Urothelium cell line (cell line): ENCODE measurements around the gene LBR.
A peak's percentile ranks its signal among the peaks of the same experiment; 100 is the strongest.

Experiments
- DNase-seq: peaks from one replicate; pipeline ENCODE4 v3.0.0; 2011; ENCODE audit warnings: low spot score, mixed read lengths
- FAIRE-seq: peaks from 2 replicates; lab custom pipeline; 2011; peaks lifted over from hg19 to GRCh38; lab: Jason Lieb, UNC

LBR gene

DNA sequence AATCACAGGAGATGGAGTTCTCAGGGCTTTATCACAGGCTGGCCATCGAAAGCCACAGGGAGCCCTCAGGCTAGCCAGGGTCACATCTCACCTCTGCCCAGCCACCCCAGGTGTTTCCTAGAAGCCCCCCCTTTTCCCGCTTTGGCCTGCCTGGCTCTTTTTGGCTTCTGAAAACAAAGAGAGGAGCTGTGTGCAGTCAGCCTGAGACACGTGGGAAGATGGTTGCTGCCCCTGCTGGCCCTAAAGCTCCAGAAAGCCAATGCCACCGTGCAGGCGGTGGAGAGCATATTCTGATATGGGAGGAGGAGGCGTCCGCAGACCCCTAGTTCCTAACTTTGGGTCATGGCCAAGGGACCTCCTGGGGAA is 18.7 kb upstream of the LBR start:
- DNase-seq: no peak
- FAIRE-seq: no peak

DNA sequence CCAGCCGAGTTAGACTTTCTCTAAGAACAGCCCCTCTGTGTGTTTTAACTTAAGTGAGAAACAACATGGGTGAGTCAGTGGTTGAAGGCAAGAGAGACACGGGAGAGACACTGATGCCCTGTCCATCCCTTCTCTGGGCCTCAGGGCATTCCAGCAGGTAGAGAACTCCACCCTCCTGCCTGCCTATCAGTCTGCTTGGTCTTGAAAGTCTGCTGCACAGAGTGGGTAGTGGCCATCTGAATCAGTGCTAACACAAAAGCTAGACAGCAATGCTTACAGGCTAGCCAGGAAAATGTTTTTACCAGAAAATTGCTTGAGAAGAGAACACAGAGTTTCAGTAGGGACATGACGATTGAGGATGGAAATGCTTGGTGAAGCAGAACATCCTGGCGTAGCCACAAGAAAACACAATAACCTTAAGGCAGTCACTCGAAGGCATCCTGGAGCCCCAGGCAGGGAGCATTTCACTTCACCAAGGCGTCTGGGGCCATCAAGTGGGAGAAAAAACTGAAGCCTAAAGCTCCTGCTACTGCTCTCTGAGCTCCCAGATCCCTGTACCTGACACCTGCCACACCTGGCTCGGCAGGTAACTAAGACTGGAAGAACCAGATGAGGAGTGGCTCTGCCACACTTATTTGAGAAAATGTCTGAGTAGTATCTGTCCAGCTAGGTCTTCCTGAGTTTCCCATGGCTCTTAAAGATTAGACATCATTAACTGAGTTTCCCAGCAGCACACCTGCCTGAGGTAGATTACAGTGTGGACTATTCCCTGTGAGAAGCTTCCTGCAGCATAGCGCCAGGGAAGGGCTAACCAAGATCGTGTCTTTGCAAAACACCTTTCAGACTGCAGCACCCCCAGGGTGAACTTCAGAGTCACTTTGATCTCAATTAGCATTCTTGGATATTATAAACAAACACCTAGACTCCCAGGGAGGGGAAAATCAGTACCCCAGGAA is 18.1 kb upstream of the LBR start:
- FAIRE-seq (no peak), DNase-seq (no peak)

DNA sequence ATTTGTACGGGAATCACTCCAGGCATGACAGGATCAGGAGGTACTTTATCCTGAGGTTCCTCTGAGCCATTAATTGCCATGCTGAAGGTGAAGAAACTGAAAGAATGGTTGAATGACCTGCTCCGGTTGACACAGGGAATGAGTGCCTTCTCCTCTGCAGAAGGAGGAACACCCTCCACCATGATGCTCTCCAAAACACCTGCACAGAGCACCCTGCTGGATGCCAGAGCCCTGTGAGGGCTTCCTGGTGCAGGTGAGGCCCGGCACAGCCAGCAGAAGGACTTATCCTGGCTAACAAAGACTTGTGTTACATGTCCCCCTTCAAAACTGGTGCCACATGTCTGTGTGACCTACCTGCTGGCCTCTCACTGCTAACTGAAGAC is 14.3 kb upstream of the LBR start:
- FAIRE-seq (no peak), DNase-seq (no peak)

DNA sequence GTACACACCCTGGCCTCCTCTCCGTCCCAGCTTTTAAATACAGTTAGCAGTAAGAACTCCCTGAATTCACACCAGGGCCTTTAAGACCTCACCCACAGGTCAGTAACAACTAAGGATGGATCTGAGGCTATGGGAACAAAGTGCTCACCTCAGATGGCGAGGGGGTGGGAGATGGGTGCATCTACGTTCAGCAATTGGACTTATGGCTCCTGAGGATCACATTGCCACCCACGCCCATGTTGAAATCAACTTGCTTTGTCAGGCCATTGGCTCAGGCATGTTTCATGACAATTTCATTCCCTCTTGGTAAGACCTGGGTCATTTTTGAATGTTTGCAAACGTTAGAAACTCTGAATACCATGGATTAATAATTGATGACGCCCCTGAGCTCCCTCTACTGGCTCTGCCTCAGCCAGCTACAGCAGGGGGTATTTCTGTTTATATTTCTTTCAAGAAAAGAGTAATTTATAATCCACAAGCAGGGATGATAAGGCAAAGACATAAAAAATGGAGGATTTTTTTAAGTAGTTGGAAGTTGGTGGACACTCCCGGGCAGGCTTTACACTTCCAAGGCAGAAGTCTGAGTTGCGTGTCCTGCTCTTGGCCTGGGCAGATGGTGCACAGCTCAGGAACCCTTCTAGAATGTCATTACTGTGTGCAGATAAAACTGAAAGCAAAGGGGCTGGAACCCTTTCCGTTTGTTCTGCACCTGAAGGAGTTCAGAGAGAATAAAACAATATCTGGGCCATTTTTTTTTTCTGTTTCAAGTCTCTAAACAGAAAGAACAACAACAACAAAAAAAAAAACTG is 13.7 kb upstream of the LBR start:
- FAIRE-seq: no peak
- DNase-seq: no peak

DNA sequence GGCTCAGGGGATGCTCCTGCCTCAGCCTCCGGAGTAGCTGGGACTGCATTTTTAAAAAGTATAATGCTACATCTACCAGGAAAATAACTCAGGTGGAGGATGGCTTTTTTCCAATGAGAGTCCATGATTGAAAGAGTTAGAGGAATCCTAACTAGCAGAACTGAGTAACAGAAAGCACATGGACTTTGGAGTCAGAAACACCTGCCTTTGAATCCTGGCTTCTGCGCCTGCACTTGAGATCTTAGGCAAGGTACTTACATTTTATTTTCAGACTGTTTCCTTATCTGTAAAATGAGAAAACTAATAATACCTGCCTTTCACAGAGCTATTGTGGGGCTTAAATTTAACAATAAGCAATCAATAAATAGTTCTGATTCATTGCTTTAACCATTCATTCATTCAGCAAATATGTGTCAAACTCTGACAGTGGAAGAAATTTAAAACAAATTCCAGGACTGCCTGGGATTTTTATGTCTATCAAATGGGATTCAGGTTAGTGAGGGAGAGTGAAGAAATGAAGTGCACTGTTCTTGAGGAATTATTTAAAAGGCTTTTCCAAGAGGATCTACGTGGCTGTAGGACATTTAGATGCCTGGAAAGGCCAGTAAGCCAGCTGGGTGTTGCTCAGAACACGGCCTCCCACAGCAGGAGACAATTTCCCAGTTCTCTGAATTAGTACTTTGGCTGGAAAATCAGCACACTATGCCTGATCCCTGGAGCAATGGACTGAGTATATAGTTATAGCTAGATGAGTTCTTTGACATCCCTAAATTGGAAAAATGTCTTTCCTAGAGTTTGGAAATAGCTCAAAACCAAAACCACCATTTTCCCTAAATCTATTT is 12.8 kb upstream of the LBR start:
- DNase-seq: no peak
- no peak for FAIRE-seq

DNA sequence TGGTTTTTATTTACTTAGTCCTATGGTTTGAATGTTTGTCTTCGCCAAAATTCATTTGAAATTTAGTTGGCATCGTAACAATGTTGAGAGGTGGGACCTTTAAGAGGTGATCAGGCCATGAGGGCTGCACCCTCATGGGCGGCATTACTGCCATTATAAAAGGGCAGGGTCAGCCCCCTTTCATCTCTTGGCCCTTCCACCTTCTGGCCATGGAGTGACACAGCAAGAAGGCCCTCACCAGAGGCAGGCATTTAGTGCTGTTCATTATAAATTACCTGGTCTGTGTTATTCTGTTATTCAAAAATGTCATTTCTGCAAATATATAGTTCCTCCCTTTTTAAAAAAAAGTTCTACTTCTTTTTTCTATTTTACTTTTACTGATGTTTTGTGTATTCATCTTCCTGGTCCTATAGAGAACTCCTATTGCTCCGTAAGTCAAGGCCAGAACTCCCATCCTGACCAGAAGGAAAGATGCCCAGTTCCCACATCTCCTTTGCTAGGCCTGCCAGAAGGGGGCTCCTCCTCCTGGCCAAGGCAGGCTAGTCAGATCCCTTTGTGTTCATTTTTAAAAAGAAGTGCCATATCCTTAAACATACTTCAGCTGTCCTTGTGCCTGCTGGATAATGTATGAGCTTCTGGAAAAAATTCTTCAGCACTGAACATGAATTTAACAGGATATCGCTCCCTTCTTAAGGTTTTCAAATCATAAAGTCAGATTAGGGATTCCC is 10.0 kb upstream of the LBR start:
- no peak for DNase-seq
- no peak for FAIRE-seq

DNA sequence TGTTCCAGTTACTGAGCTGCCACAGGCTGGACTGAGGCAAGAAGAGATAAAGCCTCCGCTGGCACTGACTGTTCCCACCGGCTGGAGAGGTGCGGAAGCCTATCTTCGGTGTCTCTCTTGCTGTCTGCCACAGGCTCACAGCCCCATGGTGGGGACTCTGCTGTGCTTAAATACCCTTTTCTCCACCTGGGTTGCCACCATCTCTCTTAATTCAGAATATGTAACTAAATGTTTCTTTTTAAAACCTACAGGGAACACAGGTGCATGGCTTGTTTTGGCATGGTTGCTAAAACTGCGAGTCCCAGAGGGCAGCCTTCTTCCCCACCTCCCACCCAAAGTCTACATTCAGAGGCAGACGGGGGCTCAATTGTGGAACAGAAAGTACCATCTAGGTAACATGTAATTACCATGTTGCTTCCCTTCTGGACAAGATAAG is 8.1 kb upstream of the LBR start:
- DNase-seq (no peak), FAIRE-seq (no peak)

DNA sequence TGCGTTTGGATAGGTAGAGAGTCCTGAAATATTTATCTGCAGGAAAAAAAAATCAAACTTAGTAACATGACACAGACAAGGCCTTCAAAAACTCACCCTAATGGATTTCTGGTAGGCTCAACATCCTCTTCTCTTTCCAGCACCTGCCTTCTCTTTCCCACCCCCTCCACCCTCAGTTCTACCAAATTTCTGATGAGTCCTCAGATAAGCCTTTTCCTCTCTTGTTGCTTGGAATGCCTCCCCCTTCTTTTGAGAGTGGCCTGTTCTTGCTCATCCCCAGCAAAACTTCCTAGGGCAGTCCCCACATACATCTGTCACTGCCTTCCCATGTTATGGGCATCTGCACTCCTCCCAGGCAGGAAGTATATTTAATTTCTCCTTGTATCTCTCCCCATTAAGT is 7.6 kb upstream of the LBR start:
- FAIRE-seq (no peak), DNase-seq (no peak)

DNA sequence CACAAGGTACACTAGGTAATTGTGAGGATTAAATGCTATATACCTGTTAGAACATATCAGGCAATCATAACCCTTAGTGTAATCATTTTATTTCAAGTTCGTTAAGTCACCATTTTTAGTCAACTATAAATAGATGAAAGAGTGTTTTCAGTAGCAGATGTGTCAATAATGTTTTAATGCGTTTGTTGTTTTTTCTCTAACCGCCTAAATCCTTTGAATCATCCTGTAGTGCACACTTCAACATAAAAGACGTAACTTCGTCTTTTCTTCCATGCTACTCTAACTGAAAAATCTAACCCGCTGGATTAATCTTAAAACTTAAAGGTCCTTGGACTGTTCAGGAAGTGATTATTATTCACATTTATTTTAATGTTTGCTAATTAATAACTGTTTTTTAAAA is 7.2 kb upstream of the LBR start:
- FAIRE-seq (no peak), DNase-seq (no peak)

DNA sequence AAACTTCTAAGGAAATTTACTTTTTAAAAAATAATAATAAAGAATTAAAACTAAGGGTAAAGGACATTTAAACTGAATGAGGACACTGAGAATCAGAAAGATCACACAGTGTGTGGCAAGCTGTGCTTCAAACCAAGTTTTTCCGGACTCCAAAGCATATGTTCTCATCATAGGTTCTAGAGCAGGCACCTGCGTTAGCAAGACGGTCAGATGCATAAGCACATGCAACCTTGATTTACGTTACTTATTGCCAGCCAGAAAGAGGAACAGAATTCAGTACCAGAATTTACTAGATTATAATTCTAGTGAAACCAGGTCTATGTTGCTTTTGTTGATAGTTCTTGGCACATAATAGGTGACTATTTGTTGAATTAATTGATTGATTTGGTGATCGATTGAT is 6.2 kb upstream of the LBR start:
- FAIRE-seq (no peak), DNase-seq (no peak)

DNA sequence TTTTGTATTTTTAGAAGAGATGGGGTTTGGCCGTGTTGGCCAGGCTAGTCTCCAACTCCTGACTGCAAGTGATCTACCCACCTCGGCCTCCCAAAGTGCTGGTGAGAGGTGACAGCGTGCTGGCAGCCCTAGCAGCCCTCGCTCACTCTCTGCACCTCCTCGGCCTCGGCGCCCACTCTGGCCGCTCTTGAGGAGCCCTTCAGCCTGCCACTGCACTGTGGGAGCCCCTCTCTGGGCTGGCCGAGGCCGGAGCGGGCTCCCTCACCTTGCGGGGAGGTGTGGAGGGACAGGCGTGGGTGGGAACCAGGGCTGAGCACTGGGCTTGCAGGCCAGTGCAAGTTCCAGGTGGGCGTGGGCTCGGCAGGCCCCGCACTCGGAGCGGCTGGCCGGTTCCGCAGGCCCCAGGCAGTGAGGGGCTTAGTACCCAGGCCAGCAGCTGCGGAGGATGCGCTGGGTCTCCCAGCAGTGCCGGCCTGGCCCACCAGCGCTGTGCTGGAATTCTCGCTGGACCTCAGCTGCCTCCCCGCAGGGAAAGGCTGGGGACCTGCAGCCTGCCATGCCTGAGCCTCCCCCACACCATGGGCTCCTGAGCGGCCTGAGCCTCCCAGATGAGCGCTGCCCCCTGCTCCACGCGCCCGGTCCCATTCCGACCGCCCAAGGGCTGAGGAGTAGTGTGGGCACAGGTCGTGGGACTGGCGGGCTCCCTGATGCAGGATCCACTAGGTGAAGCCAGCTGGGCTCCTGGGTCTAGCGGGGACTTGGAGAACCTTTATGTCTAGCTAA is 3.4 kb upstream of the LBR start:
- DNase-seq: no peak
- no peak for FAIRE-seq

DNA sequence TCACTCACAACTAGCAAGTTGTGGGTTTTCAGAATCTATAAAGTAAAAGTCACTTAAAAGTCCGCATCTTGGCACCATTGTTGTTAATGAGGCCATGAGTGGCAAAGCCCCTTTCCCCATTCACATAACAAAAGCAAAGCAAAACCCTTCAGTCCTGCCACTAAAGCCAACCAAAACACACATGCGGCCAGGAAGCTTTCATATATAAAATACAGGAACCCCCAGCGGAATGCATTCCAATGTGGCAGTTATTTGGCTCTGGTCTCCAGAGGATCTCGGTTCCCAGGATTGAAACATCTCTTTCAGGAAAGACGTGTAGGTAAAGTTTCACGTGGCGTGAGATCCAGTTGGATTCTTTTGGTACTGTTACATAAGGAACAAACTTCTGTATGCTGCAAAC is 2.5 kb upstream of the LBR start:
- DNase-seq (no peak), FAIRE-seq (no peak)

DNA sequence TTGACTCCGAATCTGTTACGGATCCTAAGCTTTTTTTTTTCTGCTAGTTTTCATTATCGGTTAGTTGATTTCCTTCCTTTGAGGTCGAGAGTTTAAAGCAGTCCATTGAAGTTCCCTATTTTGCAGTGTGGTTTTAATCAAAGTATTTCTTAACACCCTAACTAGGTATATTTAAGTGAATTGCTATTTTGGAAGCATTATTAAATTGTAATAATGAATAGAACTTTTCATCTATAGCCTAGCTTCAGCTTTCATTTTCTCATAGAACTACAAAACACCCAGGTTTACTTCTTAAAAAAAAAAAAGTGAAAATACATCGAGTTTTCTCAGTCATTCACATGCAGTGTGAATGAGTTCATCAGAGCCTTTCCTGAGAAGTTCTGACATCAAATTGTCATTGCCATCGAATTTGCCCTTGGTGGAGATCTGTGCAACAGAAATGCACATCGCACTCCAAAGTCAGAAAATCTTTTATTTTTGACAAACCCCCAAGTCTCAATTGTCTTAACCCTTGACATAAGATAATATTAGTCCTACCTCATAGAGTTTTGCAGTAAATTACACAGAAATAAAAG is 1.1 kb upstream of the LBR start:
- DNase-seq: no peak
- no peak for FAIRE-seq

DNA sequence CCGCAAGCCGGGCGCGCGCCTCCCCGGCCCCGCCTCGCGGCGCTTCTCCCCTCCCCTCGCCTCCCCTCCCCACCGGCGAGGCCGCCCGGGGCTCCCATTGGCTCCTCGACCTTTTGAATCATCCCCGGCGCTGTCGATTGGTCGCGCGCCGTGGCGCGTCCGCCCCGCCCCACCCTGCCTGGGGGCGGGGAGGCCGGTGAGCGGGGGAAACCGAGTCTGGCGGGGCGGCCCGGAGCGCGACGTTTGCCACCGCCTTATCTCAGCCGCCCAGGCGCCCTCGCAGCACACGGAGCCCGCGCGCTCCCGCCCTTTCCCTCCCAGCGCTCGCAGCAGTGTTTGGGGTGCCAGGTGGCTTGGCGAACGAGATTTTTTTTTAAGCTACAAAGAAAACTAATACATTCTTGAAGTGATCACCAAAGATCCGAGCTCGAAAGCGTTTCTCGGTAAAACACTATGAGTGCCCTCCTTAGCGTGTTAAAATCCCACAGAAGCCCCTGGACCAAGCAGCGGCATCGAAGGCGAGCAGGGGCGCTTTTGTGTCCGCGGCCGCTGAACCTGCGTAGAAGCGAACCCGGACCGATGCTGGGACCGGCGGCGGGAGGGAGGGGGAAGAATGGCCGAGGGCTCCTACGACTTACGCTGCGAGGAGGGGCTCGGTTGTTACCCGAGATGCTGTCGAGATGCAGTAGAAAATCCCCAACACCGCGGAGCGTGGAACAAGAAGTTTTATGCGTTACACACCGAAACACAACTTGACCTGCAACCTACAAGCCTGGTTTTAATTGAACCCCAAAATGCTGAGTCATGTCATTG is 436 bp upstream of the LBR start:
- peak; percentile 77 for FAIRE-seq
- peak; percentile 96 for DNase-seq

DNA sequence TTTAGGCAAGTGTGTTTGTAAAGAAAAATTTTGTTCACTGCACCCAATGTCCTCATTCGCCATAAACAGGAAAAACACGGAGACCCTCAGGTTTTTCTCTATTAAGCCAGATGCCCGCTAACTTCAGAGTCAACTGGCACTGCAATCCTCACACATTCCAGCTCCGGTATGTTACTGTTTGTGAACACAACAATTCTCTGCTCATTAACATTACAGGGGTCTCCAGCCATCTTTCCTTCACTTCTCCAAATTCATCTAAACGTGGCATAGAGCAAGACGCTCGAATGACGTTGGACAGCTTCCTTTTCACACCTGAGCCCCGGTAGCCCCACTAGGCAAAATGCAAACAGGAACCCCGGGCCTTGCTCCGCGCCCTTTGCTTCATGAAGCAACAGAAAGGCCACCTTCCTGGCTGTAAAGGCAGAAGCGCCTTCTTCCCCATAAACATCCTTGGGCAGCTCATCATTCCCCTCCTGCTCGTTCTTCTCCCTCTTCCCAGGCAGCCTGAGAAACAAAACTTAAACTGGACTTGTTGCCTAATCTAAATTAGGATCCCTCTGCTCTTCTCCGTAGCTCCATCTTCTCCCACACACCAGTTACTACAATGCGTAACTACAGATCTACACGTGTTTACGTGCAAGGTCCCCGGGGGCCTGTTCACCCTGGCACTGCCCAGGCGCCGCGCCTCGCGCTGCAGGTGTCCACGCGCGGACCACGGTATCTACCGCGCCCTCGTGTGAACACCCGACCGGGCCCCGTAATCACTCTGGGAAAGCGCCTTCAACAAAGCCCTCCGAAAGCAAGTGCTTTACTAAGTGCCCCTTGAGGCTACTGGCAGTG is 1.2 kb downstream of the LBR start:
- FAIRE-seq (no peak), DNase-seq (peak; percentile 22)

DNA sequence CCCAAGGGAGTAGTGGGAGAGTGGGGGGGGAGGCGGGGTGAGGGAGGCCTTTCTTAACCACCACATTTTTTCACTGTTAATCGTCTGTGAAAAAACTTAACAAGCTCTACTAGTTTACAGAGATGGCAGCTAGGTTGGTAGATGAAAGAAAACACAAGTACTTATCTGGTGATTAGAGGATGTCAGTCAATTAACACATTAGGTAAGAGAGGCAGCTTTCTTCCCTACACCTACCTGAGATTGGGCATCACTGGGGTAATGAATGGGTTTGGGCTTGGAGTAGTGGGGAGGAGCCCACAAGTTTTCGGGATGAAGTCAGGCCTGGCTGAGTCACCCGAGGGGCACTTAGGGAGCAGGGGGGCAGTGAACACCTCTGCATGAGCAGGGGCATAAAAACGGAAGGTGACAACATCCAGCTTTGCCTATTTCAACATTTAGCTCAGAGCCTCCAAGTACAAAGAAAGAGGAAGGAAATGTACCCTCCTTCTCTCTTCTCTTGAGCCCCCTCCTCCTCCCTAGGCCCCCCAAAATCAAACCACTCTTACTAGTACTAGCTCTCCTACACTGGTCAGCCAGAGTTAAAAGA is 2.5 kb downstream of the LBR start:
- DNase-seq (peak; percentile 66), FAIRE-seq (no peak)

DNA sequence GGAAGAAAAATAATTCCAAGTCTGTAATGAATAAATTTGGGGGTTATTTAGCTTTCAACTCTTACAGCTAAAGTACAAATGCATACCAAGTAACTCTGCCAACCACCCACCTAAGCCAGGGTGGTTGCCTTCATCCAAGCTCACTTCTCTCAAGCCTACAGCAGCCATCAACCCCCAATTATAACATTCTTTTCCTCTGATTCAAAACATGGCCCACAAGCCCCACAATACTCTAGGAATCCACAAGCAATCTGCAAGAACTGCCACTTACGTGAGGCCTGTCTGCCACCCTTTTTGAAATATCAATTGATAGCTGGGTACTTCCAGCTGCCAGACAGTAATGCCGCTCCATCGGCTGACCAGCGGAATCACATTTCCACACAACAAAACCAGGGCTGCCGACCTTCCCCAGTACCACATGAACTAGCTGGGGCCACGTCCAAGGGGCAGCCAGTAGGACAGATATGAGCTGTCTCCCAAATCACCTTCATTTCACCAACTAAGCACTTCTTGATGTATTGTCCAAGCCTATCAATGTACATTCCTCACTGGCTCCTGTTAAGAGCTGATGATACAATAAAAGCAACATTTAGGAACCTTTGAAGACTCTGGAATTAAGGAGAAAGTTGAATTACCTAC is 3.2 kb downstream of the LBR start:
- FAIRE-seq (no peak), DNase-seq (peak; percentile 39)
